ENCODE measurements around the gene ADISSP. TPM values are rescaled to one million over a fixed set of nuclear protein-coding genes. Genes with fewer than 3 reads are reported as not detected.
A peak's percentile ranks its signal among the peaks of the same experiment; 100 is the strongest.

ADISSP gene
- total and polyA plus RNA-seq, 4 donors = 8.5 to 21.1 (median 13.9) TPM

DNA sequence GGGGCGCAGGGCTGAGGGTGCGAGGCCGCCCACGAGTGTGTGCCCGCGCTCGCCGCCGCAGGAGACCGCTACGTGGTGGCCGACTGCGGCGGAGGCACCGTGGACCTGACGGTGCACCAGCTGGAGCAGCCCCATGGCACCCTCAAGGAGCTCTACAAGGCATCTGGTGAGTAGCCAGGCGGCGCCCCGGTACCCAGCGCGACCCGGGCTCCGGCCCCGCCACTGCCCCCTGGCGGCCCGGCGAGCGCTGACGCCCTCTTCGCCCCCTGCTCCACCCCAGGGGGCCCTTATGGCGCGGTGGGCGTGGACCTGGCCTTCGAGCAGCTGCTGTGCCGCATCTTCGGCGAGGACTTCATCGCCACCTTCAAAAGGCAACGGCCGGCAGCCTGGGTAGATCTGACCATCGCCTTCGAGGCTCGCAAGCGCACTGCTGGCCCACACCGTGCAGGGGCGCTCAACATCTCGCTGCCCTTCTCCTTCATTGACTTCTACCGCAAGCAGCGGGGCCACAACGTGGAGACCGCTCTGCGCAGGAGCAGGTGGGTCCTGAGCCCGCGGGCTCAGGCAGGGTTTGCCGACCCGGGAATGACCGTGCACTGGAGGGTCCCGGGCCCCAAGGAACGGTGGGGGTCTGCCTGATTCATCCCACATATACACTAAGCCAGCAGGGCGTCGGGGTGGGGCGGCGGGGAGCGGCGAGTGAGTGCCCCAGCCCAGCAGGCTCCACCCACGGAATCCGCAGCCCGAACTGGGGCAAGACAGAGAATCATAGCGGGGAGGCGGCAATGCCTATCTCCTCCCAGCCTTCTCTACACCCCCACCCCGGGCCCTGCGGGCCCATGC is 17.6 kb downstream of the ADISSP start:
- Histone ChIP-seq H3K27me3 (ENCODE audit: control insufficient read depth in 1 of 2, insufficient read depth in 2 of 2, low read length in 1 of 2) (no peaks in the 10 kb centered on the region), H3K27ac (ENCODE audit: low read depth in 1 of 2, low read length in 2 of 2) (no peak overlapping the region), H3K4me3 (ENCODE audit: low read length in 2 of 2) (no peak overlapping the region), H3K9me3 (ENCODE audit: control insufficient read depth, low read length) (no peaks in the 10 kb centered on the region), H3K4me1 (ENCODE audit: control insufficient read depth in 1 of 2, insufficient read depth in 2 of 2, low read length in 2 of 2) (no peaks in the 10 kb centered on the region), H3K36me3 (ENCODE audit: control insufficient read depth in 1 of 2, insufficient read depth in 2 of 2, low read length in 1 of 2) (no peaks in the 10 kb centered on the region)
- ATAC-seq (ENCODE audit: low FRiP score) (no peak), DNase-seq (no peak)
- WGBS, 2 donors = 14 to 21% methylated on average over 55 to 72 of the region's 72 CpGs
- intact Hi-C loops (cut with DNase I) = loop anchor here in 1 of 2 donors (5.0 kb wide), 1 partner anchor 73 kb away; no protein-coding TSS in a partner anchor

GRCh38 chr20:3749087-3749688 is 18.4 kb downstream of the ADISSP start:
- DNase-seq (no peak), ATAC-seq (ENCODE audit: low FRiP score) (no peak)
- H3K36me3 ChIP-seq (ENCODE audit: control insufficient read depth in 1 of 2, insufficient read depth in 2 of 2, low read length in 1 of 2) = no peaks in the 10 kb centered on the region
- H3K4me3 ChIP-seq (ENCODE audit: low read length in 2 of 2) = no peak overlapping the region
- intact Hi-C loops (cut with DNase I) = no loop called here
- no peaks in the 10 kb centered on the region for H3K4me1 ChIP-seq (ENCODE audit: control insufficient read depth in 1 of 2, insufficient read depth in 2 of 2, low read length in 2 of 2)
- no peaks in the 10 kb centered on the region for H3K27me3 ChIP-seq (ENCODE audit: control insufficient read depth in 1 of 2, insufficient read depth in 2 of 2, low read length in 1 of 2)
- 67 to 73% methylated on average over 23 to 24 of the region's 24 CpGs for WGBS, 2 donors
- H3K27ac ChIP-seq (ENCODE audit: low read depth in 1 of 2, low read length in 2 of 2) = no peak overlapping the region
- no peaks in the 10 kb centered on the region for H3K9me3 ChIP-seq (ENCODE audit: control insufficient read depth, low read length)

- Histone ChIP-seq H3K27ac (ENCODE audit: low read depth in 1 of 2, low read length in 2 of 2) (no peak overlapping the region), H3K4me1 (ENCODE audit: control insufficient read depth in 1 of 2, insufficient read depth in 2 of 2, low read length in 2 of 2) (no peaks in the 10 kb centered on the region), H3K4me3 (ENCODE audit: low read length in 2 of 2) (no peak overlapping the region), H3K9me3 (ENCODE audit: control insufficient read depth, low read length) (no peaks in the 10 kb centered on the region), H3K36me3 (ENCODE audit: control insufficient read depth in 1 of 2, insufficient read depth in 2 of 2, low read length in 1 of 2) (no peaks in the 10 kb centered on the region), H3K27me3 (ENCODE audit: control insufficient read depth in 1 of 2, insufficient read depth in 2 of 2, low read length in 1 of 2) (no peaks in the 10 kb centered on the region)
- DNase-seq (no peak), ATAC-seq (ENCODE audit: low FRiP score) (no peak)
- intact Hi-C loops (cut with DNase I) = no loop called here
- 94 to 95% methylated on average over 16 of the region's 16 CpGs for WGBS, 2 donors
Observed at GRCh38 chr20:3748073-3748472, 19.5 kb downstream of the ADISSP start.

GRCh38 chr20:3747471-3747870 is 20.1 kb downstream of the ADISSP start:
- WGBS, 2 donors = 92 to 96% methylated on average over 2 of the region's 2 CpGs

DNA sequence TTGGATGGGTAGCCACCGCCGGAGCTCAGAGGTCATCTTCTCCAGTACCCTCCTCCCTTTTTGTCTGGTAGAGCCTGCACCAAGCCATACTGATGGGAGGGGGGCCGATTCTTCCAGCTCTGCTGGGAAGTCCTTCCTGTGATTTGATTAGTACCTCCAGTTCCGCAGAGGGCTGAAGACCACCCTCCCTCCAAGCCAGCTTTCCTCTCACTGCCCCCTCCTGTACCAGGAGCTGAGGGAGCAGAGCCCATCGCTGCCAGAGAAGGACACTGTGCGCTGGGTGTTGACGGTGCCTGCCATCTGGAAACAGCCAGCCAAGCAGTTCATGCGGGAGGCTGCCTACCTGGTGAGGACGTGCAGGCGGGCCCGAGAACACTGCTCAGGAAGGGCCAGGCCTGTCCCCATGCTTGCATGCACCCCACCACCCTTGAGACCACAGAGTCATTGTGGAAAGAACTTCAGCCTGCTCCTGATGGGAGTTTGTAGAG is 21.8 kb downstream of the ADISSP start:
- Histone ChIP-seq H3K27ac (ENCODE audit: low read depth in 1 of 2, low read length in 2 of 2) (no peak overlapping the region), H3K4me1 (ENCODE audit: control insufficient read depth in 1 of 2, insufficient read depth in 2 of 2, low read length in 2 of 2) (no peaks in the 10 kb centered on the region), H3K4me3 (ENCODE audit: low read length in 2 of 2) (no peak overlapping the region), H3K36me3 (ENCODE audit: control insufficient read depth in 1 of 2, insufficient read depth in 2 of 2, low read length in 1 of 2) (no peaks in the 10 kb centered on the region), H3K27me3 (ENCODE audit: control insufficient read depth in 1 of 2, insufficient read depth in 2 of 2, low read length in 1 of 2) (no peaks in the 10 kb centered on the region), H3K9me3 (ENCODE audit: control insufficient read depth, low read length) (no peaks in the 10 kb centered on the region)
- intact Hi-C loops (cut with DNase I) = no loop called here
- 59 to 65% methylated on average over 11 of the region's 11 CpGs for WGBS, 2 donors
- DNase-seq (no peak), ATAC-seq (ENCODE audit: low FRiP score) (no peak)

More at GRCh38 chr20:3747471-3747870, 20.1 kb downstream of the ADISSP start:
- no peaks in the 10 kb centered on the region for H3K9me3 ChIP-seq (ENCODE audit: control insufficient read depth, low read length)
- intact Hi-C loops (cut with DNase I) = no loop called here
- no peaks in the 10 kb centered on the region for H3K36me3 ChIP-seq (ENCODE audit: control insufficient read depth in 1 of 2, insufficient read depth in 2 of 2, low read length in 1 of 2)
- DNase-seq (no peak), ATAC-seq (ENCODE audit: low FRiP score) (no peak)
- H3K27ac ChIP-seq (ENCODE audit: low read depth in 1 of 2, low read length in 2 of 2) = no peak overlapping the region
- H3K4me1 ChIP-seq (ENCODE audit: control insufficient read depth in 1 of 2, insufficient read depth in 2 of 2, low read length in 2 of 2) = no peaks in the 10 kb centered on the region
- no peaks in the 10 kb centered on the region for H3K27me3 ChIP-seq (ENCODE audit: control insufficient read depth in 1 of 2, insufficient read depth in 2 of 2, low read length in 1 of 2)
- no peak overlapping the region for H3K4me3 ChIP-seq (ENCODE audit: low read length in 2 of 2)

GRCh38 chr20:3744806-3745685 is 22.5 kb downstream of the ADISSP start:
- no peaks in the 10 kb centered on the region for H3K27me3 ChIP-seq (ENCODE audit: control insufficient read depth in 1 of 2, insufficient read depth in 2 of 2, low read length in 1 of 2)
- DNase-seq (peak in 1 of 2 donors; percentile 84), ATAC-seq (ENCODE audit: low FRiP score) (peak; percentile 42)
- intact Hi-C loops (cut with DNase I) = no loop called here
- no peaks in the 10 kb centered on the region for H3K4me1 ChIP-seq (ENCODE audit: control insufficient read depth in 1 of 2, insufficient read depth in 2 of 2, low read length in 2 of 2)
- H3K4me3 ChIP-seq (ENCODE audit: low read length in 2 of 2) = no peak overlapping the region
- WGBS, 2 donors = 22 to 29% methylated on average over 45 of the region's 45 CpGs
- no peak overlapping the region for H3K27ac ChIP-seq (ENCODE audit: low read depth in 1 of 2, low read length in 2 of 2)
- H3K36me3 ChIP-seq (ENCODE audit: control insufficient read depth in 1 of 2, insufficient read depth in 2 of 2, low read length in 1 of 2) = no peaks in the 10 kb centered on the region
- no peaks in the 10 kb centered on the region for H3K9me3 ChIP-seq (ENCODE audit: control insufficient read depth, low read length)

DNA sequence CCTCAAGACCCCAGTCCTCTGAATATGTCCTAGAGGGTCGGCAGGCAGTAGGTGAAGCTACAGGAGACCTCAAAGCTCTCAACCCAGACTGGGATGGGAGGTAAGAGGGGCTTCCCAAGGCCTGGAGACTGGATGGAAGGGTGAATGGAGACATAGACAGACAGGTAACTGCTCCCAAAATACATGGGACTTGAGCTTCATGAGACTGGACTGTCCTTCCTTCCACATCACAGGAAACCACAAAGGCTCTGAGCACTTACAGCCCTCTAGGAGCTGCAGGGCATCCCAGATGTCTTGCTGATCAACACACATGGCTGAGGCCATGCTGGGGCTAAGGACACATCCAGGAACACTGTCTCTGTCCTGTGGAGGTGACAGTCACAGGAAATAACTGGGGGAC is 23.5 kb downstream of the ADISSP start:
- Histone ChIP-seq H3K4me1 (ENCODE audit: control insufficient read depth in 1 of 2, insufficient read depth in 2 of 2, low read length in 2 of 2) (no peaks in the 10 kb centered on the region), H3K27ac (ENCODE audit: low read depth in 1 of 2, low read length in 2 of 2) (no peak overlapping the region), H3K4me3 (ENCODE audit: low read length in 2 of 2) (no peak overlapping the region), H3K36me3 (ENCODE audit: control insufficient read depth in 1 of 2, insufficient read depth in 2 of 2, low read length in 1 of 2) (no peaks in the 10 kb centered on the region), H3K9me3 (ENCODE audit: control insufficient read depth, low read length) (no peaks in the 10 kb centered on the region), H3K27me3 (ENCODE audit: control insufficient read depth in 1 of 2, insufficient read depth in 2 of 2, low read length in 1 of 2) (no peaks in the 10 kb centered on the region)
- intact Hi-C loops (cut with DNase I) = no loop called here
- ATAC-seq (ENCODE audit: low FRiP score) (no peak), DNase-seq (no peak)
- 87 to 100% methylated on average over 1 of the region's 1 CpG for WGBS, 2 donors

DNA sequence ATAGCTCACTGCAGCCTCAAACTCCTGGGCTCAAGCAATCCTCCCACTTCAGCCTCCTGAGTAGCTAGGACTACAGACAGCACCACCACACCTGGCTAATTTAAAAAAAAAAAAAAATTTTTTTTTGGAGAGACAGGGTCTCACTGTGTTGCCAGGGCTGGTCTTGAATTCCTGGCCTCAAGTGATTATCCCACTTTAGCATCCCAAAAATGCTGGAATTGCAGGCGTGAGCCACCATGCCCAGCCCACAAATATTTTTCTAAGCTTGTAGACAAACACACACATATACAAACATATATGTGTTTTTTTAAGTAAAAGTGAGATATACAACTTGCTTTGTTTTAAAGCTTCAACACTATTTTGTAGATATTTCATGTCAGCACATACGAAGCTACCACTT is 24.3 kb downstream of the ADISSP start:
- intact Hi-C loops (cut with DNase I) = no loop called here
- H3K36me3 ChIP-seq (ENCODE audit: control insufficient read depth in 1 of 2, insufficient read depth in 2 of 2, low read length in 1 of 2) = no peaks in the 10 kb centered on the region
- H3K4me1 ChIP-seq (ENCODE audit: control insufficient read depth in 1 of 2, insufficient read depth in 2 of 2, low read length in 2 of 2) = no peaks in the 10 kb centered on the region
- H3K9me3 ChIP-seq (ENCODE audit: control insufficient read depth, low read length) = no peaks in the 10 kb centered on the region
- DNase-seq (no peak), ATAC-seq (ENCODE audit: low FRiP score) (no peak)
- no peak overlapping the region for H3K27ac ChIP-seq (ENCODE audit: low read depth in 1 of 2, low read length in 2 of 2)
- no peak overlapping the region for H3K4me3 ChIP-seq (ENCODE audit: low read length in 2 of 2)
- WGBS, 2 donors = 68 to 94% methylated on average over 2 of the region's 2 CpGs
- no peaks in the 10 kb centered on the region for H3K27me3 ChIP-seq (ENCODE audit: control insufficient read depth in 1 of 2, insufficient read depth in 2 of 2, low read length in 1 of 2)

All from aorta (tissue), 5 donors.